Measurements from ENCODE around the gene HOXB8.

GRCh38 chr17:48582750-48583069 is 32.4 kb downstream of the HOXB8 start:
- TF ChIP-seq SIN3A (IDR thresholded peaks at IDR 0.05; ENCODE audit: borderline replicate concordance, insufficient read depth, low read length) (no peak), REST (IDR thresholded peaks at IDR 0.05; ENCODE audit: insufficient read depth in 1 of 2, low read depth in 2 of 2, low read length in 2 of 2) (no peak), POLR2AphosphoS5 (IDR thresholded peaks at IDR 0.05; ENCODE audit: low read depth, low read length) (no peak)
